K562 (cell line): ENCODE data around the gene RXRA. TPM values are rescaled to one million over a fixed set of nuclear protein-coding genes. Genes with fewer than 3 reads are reported as not detected.

ENCODE experiments used
- ATAC-seq: fragments of 200-7000 bp; cut with Tn5 transposase; 3 replicates; pipeline ENCODE4 v1.9.1; 2020; ENCODE audit warnings: moderate library complexity
- BruUV-seq: library from RNA; stranded (reverse); fragments of 400-500 nt; replicated peaks from 2 replicates; lab custom pipeline; 2021; lab: Mats Ljungman, UMichigan
- CTCF ChIA-PET: fragments of 300-600 bp; formaldehyde crosslinking; extraction: SDS; loops from one replicate; lab custom pipeline; 2021; ENCODE audit warnings: low intra/inter-chr PET ratio; lab: Yijun Ruan, JAX
- POLR2A ChIA-PET: fragments of 300-600, 350-650 bp; sonication (Branson Sonifier 250); formaldehyde crosslinking; extraction: SDS; loops from one replicate; lab custom pipeline; 2021; ENCODE audit warnings: antibody characterized with exemption, inconsistent platforms; lab: Yijun Ruan, JAX
- DNase-seq, 4 experiments: peaks; one replicate each; pipeline versions ENCODE4 v3.0.0 to v3.0.0-alpha.2; 2011 to 2018; ENCODE audit warnings: low spot score in 3 of 4, mixed read lengths in 3 of 4; ENCODE audit errors: extremely low read depth in 1 of 4
- FAIRE-seq: peaks from 2 replicates; lab custom pipeline; 2011; peaks lifted over from hg19 to GRCh38; lab: Jason Lieb, UNC
- H2AFZ ChIP-seq: 2 replicates; pipeline ENCODE4 v1.6.0; 2011; ENCODE audit warnings: low read depth, low read length, control low read depth, inconsistent platforms
- H3K27ac ChIP-seq: fragments of 200-600 bp; 3 replicates; pipeline ENCODE4 v1.8.0; 2011; ENCODE audit warnings: low read depth, mild to moderate bottlenecking, control low read depth, inconsistent platforms, low read length, moderate library complexity, mixed read lengths; ENCODE audit errors: extremely low read depth
- H3K27me3 ChIP-seq, 2 experiments: fragments of 300-600 bp in 1 of 2; 2 replicates in 1 of 2; 3 replicates in 1 of 2; pipeline versions ENCODE4 v1.6.0 to v1.8.0; 2011; ENCODE audit warnings: inconsistent platforms in 2 of 2, low read length in 2 of 2, mild to moderate bottlenecking in 1 of 2, mixed read lengths in 1 of 2, moderate library complexity in 1 of 2; ENCODE audit not compliant: control insufficient read depth in 2 of 2, insufficient read depth in 2 of 2
- H3K36me3 ChIP-seq: fragments of 300-600 bp; 3 replicates; pipeline ENCODE4 v1.8.0; 2011; ENCODE audit warnings: mild to moderate bottlenecking, low read length, inconsistent platforms; ENCODE audit not compliant: control insufficient read depth, insufficient read depth
- H3K4me1 ChIP-seq, 2 experiments: fragments of 200-600 bp in 1 of 2; replicated peaks in 1 of 2; 2 replicates in 1 of 2; 3 replicates in 1 of 2; pipeline versions ENCODE4 v1.5.1 to v1.8.0; 2011; ENCODE audit warnings: inconsistent platforms in 2 of 2, low read length in 2 of 2, mild to moderate bottlenecking in 1 of 2, mixed read lengths in 1 of 2, moderate library complexity in 1 of 2; ENCODE audit not compliant: control insufficient read depth in 2 of 2, insufficient read depth in 2 of 2
- H3K4me2 ChIP-seq: 2 replicates; pipeline ENCODE4 v1.6.1; 2011; ENCODE audit warnings: low read length, control low read depth, inconsistent platforms, mixed read lengths; ENCODE audit not compliant: insufficient read depth
- H3K4me3 ChIP-seq: fragments of 200-600 bp; sonication (generic), shearing (Covaris generic); 2 replicates; pipeline ENCODE4 v1.5.1; 2016; ENCODE audit warnings: control low read depth, inconsistent platforms
- H3K79me2 ChIP-seq: fragments of 200-600 bp; 3 replicates; pipeline ENCODE4 v1.8.0; 2011; ENCODE audit warnings: low read length, inconsistent platforms; ENCODE audit not compliant: control insufficient read depth, insufficient read depth
- H3K9ac ChIP-seq, 2 experiments: 2 replicates each; pipeline versions ENCODE4 v1.6.0 to v1.6.1; 2011; ENCODE audit warnings: low read depth in 2 of 2, low read length in 2 of 2, control low read depth in 1 of 2, inconsistent platforms in 1 of 2, mild to moderate bottlenecking in 1 of 2, mixed read lengths in 1 of 2; ENCODE audit not compliant: insufficient read depth in 1 of 2
- H3K9me1 ChIP-seq: one replicate; pipeline ENCODE4 v1.6.0; 2011; ENCODE audit warnings: inconsistent platforms, mild to moderate bottlenecking, low read length, moderate library complexity; ENCODE audit not compliant: control insufficient read depth, insufficient read depth
- H3K9me3 ChIP-seq: replicated peaks from 2 replicates; pipeline ENCODE4 v1.5.1; 2011; ENCODE audit warnings: low read depth, low read length, inconsistent platforms; ENCODE audit not compliant: control insufficient read depth, insufficient read depth
- H4K20me1 ChIP-seq: replicated peaks from 2 replicates; pipeline ENCODE4 v1.6.1; 2011; ENCODE audit warnings: low read length, inconsistent platforms, mixed read lengths; ENCODE audit not compliant: control insufficient read depth, insufficient read depth
- ARHGAP35 ChIP-seq: fragments of 450-650 bp; IDR thresholded peaks from 2 replicates; pipeline ENCODE4 v1.6.1; 2018; ENCODE audit not compliant: partially characterized antibody
- CBFA2T2 ChIP-seq: fragments of 450-650 bp; conservative IDR thresholded peaks from 2 replicates; pipeline ENCODE4 v1.6.1; 2017; ENCODE audit warnings: mild to moderate bottlenecking
- CHD4 ChIP-seq: fragments of 200-600 bp; sonication (generic); IDR thresholded peaks from 3 replicates; pipeline ENCODE4 v1.6.1; 2012; ENCODE audit warnings: low read depth, mild to moderate bottlenecking, mixed read lengths, low read length, inconsistent platforms; ENCODE audit not compliant: insufficient read depth, insufficient replicate concordance, poor library complexity, severe bottlenecking
- DNMT1 ChIP-seq: fragments of 450-650 bp; IDR thresholded peaks from 2 replicates; pipeline ENCODE4 v1.6.1; 2016; ENCODE audit warnings: antibody characterized with exemption, mild to moderate bottlenecking
- DPF2 ChIP-seq: fragments of 450-650 bp; IDR thresholded peaks from 2 replicates; pipeline ENCODE4 v1.6.1; 2016
- ELF1 ChIP-seq: fragments of 200-800 bp; sonication (Bioruptor generic); IDR thresholded peaks from 2 replicates; pipeline ENCODE4 v1.6.1; 2016; ENCODE audit warnings: missing genetic modification characterization, missing compliant biosample characterization
- GABPB1 ChIP-seq: sonication (generic); formaldehyde crosslinking; IDR thresholded peaks from 2 replicates; pipeline ENCODE4 v1.8.0; 2022; ENCODE audit warnings: mild to moderate bottlenecking, missing genetic modification reagents
- GATA2 ChIP-seq: sonication (generic); formaldehyde crosslinking; IDR thresholded peaks from 2 replicates; pipeline ENCODE4 v1.4.0; 2020; ENCODE audit warnings: mild to moderate bottlenecking, missing genetic modification reagents
- HDAC8 ChIP-seq: fragments of 450-650 bp; IDR thresholded peaks from 2 replicates; pipeline ENCODE4 v1.6.1; 2016; ENCODE audit warnings: mild to moderate bottlenecking, missing genetic modification characterization, moderate library complexity, missing compliant biosample characterization
- HIVEP1 ChIP-seq: fragments of 250-450 bp; sonication (Bioruptor Pico); IDR thresholded peaks from 2 replicates; pipeline ENCODE4 v1.4.0; 2020; ENCODE audit warnings: mild to moderate bottlenecking
- HNRNPK ChIP-seq: fragments of 200-400 bp; formaldehyde crosslinking; IDR thresholded peaks from one replicate; pipeline ENCODE4 v1.6.1; 2018; ENCODE audit warnings: mild to moderate bottlenecking, low read depth, low read length; ENCODE audit not compliant: poor library complexity, severe bottlenecking
- IFI16 ChIP-seq: fragments of 250-450 bp; sonication (Bioruptor Pico); IDR thresholded peaks from 2 replicates; pipeline ENCODE4 v2.1.2; 2022; ENCODE audit warnings: mild to moderate bottlenecking, inconsistent platforms
- MCM5 ChIP-seq: fragments of 450-650 bp; IDR thresholded peaks from 2 replicates; pipeline ENCODE4 v1.6.1; 2016; ENCODE audit warnings: low read depth
- MTF1 ChIP-seq: fragments of 250-450 bp; sonication (Bioruptor Pico); IDR thresholded peaks from 2 replicates; pipeline ENCODE4 v1.9.0; 2021; ENCODE audit warnings: moderate library complexity, mild to moderate bottlenecking, inconsistent platforms, borderline replicate concordance
- NBN ChIP-seq: fragments of 450-650 bp; IDR thresholded peaks from 2 replicates; pipeline ENCODE4 v1.6.1; 2016; ENCODE audit warnings: low read depth, mild to moderate bottlenecking
- NFYB ChIP-seq: IDR thresholded peaks from 2 replicates; pipeline ENCODE4 v1.6.1; 2011; ENCODE audit warnings: mild to moderate bottlenecking, moderate library complexity; ENCODE audit not compliant: insufficient read length; ENCODE audit errors: extremely low read depth
- NONO ChIP-seq, 2 experiments: fragments of 200-400 bp in 1 of 2; fragments of 450-650 bp in 1 of 2; formaldehyde crosslinking in 1 of 2; IDR thresholded peaks; 2 replicates each; pipeline ENCODE4 v1.6.1; 2017; ENCODE audit warnings: low read depth in 2 of 2, mild to moderate bottlenecking in 2 of 2, moderate library complexity in 2 of 2, low read length in 1 of 2
- YBX1 ChIP-seq: fragments of 450-650 bp; IDR thresholded peaks from 2 replicates; pipeline ENCODE4 v1.7.1; 2016; ENCODE audit warnings: mild to moderate bottlenecking
- ZNF197 ChIP-seq: fragments of 200-800 bp; sonication (Bioruptor generic); IDR thresholded peaks from 2 replicates; pipeline ENCODE4 v1.6.1; 2016; ENCODE audit warnings: low read depth, missing genetic modification characterization, missing compliant biosample characterization
- ZNF766 ChIP-seq: fragments of 200-800 bp; sonication (Bioruptor generic); conservative IDR thresholded peaks from 2 replicates; pipeline ENCODE4 v1.6.1; 2016; ENCODE audit warnings: missing genetic modification characterization, missing compliant biosample characterization
- WGBS: fragments of 100-300 bp; shearing (Covaris generic); methylation state at CpG from one replicate; pipeline ENCODE4 v1.1.6; 2016; ENCODE audit warnings: low coverage, mixed read lengths; ENCODE audit not compliant: insufficient coverage; ENCODE audit errors: missing lambda C conversion rate; 5-methylcytosine and 5-hydroxymethylcytosine counted together
- in situ Hi-C: fragments of 300-500 bp; cut with MboI; formaldehyde crosslinking; loops from 4 replicates; pipeline ENCODE4 v1.15.0; 2018; ENCODE audit warnings: inconsistent platforms, mixed read lengths
- intact Hi-C: fragments of 100-400 bp; cut with micrococcal nuclease; formaldehyde crosslinking; loops from 2 replicates; pipeline ENCODE4 v1.14.2; 2022
- polyA plus RNA-seq, 8 experiments: library from polyadenylated mRNA; depleted of rRNA in 4 of 8; stranded (reverse) in 5 of 8; unstranded in 3 of 8; fragments of >200 nt; fragmentation: Nextera tagmentation in 2 of 8; fragmentation: Illumina TruSeq in 1 of 8; extraction: Ambion mirVana in 2 of 8; extraction: Trizol in 1 of 8; gene quantifications; 2 replicates each; pipeline versions ENCODE4 v1.2.1 to v1.2.3, GENCODE V29; 2011 to 2014; ENCODE audit warnings: inconsistent platforms in 1 of 8, missing spikeins in 1 of 8
- total RNA-seq, 7 experiments: library from RNA; depleted of rRNA in 6 of 7; stranded (reverse); fragments of >200 nt in 6 of 7; fragmentation: Illumina TruSeq in 2 of 7; extraction: Trizol in 2 of 7; gene quantifications; 2 replicates each; pipeline versions ENCODE4 v1.2.1 to v1.2.3, GENCODE V29; 2011 to 2021; ENCODE audit warnings: low replicate concordance in 1 of 7

The RXRA gene
- total and polyA plus RNA-seq, 9 of the 15 experiments (the other 6 are each of a cell fraction or from before 2014, with no cell fraction given), result 0.35 to 23.6 (median 4.6) TPM

- intact Hi-C loops (no loop called here), in situ Hi-C loops (no loop called here)
- Histone ChIP-seq H3K4me3 (no peak overlapping the region), H4K20me1 (peaks cover 6% of the 10 kb centered on the region; the same call in 1 of the 2 replicates), H3K4me2 (no peak overlapping the region), H3K9me1 (no peaks in the 10 kb centered on the region), H3K27ac (no peak overlapping the region), H3K9me3 (peaks cover 7% of the 10 kb centered on the region), H3K79me2 (peaks cover 3% of the 10 kb centered on the region; the same call in 1 of the 3 replicates), H3K27me3 (no peaks in the 10 kb centered on the region), H3K4me1 (peaks cover 0 to 30% of the 10 kb centered on the region in 2 experiments; a peak in 2 of 5 replicates), H3K9ac (no peak overlapping the region), H3K36me3 (no peaks in the 10 kb centered on the region), H2AFZ (no peak overlapping the region)
- 67% methylated on average over 7 of the region's 8 CpGs for WGBS
- BruUV-seq, result no TSS peak
- no peak for TF ChIP-seq GABPB1 (CRISPR knock-in tag)
- no peak for TF ChIP-seq NFYB
- no peak for TF ChIP-seq ELF1 (tag)
- no peak for TF ChIP-seq ZNF197 (CRISPR knock-in tag)
- no peak for TF ChIP-seq CHD4
- TF ChIP-seq ZNF766, result no peak
- TF ChIP-seq YBX1, result no peak
- no peak for TF ChIP-seq NONO (IDR thresholded peaks at IDR 0.05; ENCODE audit: low read depth in 2 of 2, low read length in 1 of 2)
- no peak for TF ChIP-seq DPF2
- TF ChIP-seq DNMT1, result no peak
- no peak for TF ChIP-seq CBFA2T2
- no peak for TF ChIP-seq HNRNPK
- TF ChIP-seq ARHGAP35, result no peak
- TF ChIP-seq MCM5, result no peak
- TF ChIP-seq HDAC8 (tag), result no peak
- TF ChIP-seq MTF1 (CRISPR knock-in tag), result no peak
- TF ChIP-seq GATA2 (CRISPR knock-in tag), result no peak
- no peak for TF ChIP-seq HIVEP1 (CRISPR knock-in tag)
- no peak for TF ChIP-seq IFI16 (CRISPR knock-in tag)
- no peak for TF ChIP-seq NBN
- ChIA-PET CTCF (no interaction called here), POLR2A (interaction anchor here (0.6 to 1.4 kb wide), 2 partner anchors 13 to 252 kb away, joined by 3 to 9 read pairs; no protein-coding TSS in a partner anchor)
- FAIRE-seq (no peak), DNase-seq (no peak), ATAC-seq (no peak)
Measured at GRCh38 chr9:134396825-134397224, 70.6 kb downstream of the RXRA start.
